GM10248 (cell line): Measurements from ENCODE around the gene PRR23A.
"Not testable (repeated sequence)": the region's sequence is repeated elsewhere in the genome, so short reads cannot be mapped to it uniquely, and the experiment has no call there.

Source experiments
- CTCF ChIA-PET: fragments of 300-600 bp; sonication (Branson Sonifier 250); formaldehyde crosslinking; extraction: SDS; loops from one replicate; lab custom pipeline; 2021; ENCODE audit warnings: antibody characterized with exemption; lab: Yijun Ruan, JAX
- POLR2A ChIA-PET: fragments of 350-650 bp; sonication (Branson Sonifier 250); formaldehyde crosslinking; extraction: SDS; loops from one replicate; lab custom pipeline; 2020; ENCODE audit warnings: antibody characterized with exemption; lab: Yijun Ruan, JAX
- DNase-seq: peaks from one replicate; pipeline ENCODE4 v3.0.0; 2012; ENCODE audit errors: extremely low spot score
- TF ChIP-seq, protein P1 (sequence below): IDR thresholded peaks from 2 replicates; pipeline ENCODE4 v1.5.1; 2012; ENCODE audit warnings: mild to moderate bottlenecking, low read depth; ENCODE audit errors: extremely low read depth, missing control alignments, control extremely low read depth

The PRR23A gene

DNA sequence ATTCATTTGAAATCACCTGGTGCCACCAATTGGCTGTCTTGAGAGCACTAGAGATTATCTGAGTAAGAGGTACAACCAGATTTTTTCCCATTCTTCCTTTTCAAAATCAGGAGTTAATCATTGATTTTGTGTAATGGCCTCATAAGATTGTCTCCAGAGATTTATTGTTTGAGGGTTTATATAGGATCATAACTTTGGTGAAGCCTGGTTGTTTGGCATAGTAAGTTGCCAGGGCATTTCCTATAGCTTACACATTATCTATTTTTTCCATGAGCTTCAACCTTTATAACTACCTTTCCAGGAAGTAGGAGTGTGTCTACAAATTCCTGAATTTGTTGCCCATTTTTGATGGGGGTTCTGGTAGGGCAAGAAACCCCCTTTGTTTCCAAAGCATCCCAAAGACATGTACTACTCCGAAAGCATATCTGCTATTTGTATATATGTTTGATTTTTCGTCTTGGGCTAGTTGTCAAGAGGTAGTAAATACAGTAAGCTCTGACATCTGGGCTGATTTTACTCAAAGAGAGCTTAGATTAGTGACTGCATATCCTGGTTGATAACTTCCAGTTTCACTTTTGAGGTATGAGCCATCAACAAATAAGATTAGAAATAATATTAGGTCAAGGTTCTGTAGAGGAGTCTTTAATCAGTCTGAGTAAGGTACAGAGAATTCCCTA lies 26.4 kb upstream of the PRR23A start:
- TF ChIP-seq, protein P1, sequence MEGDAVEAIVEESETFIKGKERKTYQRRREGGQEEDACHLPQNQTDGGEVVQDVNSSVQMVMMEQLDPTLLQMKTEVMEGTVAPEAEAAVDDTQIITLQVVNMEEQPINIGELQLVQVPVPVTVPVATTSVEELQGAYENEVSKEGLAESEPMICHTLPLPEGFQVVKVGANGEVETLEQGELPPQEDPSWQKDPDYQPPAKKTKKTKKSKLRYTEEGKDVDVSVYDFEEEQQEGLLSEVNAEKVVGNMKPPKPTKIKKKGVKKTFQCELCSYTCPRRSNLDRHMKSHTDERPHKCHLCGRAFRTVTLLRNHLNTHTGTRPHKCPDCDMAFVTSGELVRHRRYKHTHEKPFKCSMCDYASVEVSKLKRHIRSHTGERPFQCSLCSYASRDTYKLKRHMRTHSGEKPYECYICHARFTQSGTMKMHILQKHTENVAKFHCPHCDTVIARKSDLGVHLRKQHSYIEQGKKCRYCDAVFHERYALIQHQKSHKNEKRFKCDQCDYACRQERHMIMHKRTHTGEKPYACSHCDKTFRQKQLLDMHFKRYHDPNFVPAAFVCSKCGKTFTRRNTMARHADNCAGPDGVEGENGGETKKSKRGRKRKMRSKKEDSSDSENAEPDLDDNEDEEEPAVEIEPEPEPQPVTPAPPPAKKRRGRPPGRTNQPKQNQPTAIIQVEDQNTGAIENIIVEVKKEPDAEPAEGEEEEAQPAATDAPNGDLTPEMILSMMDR: no peak
- DNase-seq: no peak
- POLR2A ChIA-PET: no interaction called here
- CTCF ChIA-PET: interaction anchor here (0.9 to 2.2 kb wide), 3 partner anchors 16 to 20 kb away, joined by 3 to 8 read pairs (median 3); no protein-coding TSS in a partner anchor

DNA sequence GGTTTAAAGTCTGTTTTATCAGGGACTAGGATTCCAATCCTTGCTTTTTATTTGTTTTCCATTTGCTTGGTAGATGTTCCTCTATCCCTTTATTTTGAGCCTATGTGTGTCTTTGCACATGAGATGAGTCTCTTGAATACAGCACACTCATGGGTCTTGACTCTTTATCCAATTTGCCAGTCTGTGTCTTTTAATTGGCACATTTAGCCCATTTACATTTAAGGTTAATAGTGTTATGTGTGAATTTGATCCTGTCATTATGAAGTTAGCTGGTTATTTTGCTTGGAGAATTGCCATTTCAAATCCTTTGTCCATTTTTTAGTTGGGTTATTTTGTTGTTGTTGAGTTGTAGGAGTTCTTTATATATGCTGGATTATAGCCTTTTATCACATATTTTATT lies 24.5 kb upstream of the PRR23A start:
- CTCF ChIA-PET: interaction anchor here (2.2 kb wide), 1 partner anchor 16 kb away, joined by 8 read pairs; no protein-coding TSS in a partner anchor
- POLR2A ChIA-PET: not testable (repeated sequence)

DNA sequence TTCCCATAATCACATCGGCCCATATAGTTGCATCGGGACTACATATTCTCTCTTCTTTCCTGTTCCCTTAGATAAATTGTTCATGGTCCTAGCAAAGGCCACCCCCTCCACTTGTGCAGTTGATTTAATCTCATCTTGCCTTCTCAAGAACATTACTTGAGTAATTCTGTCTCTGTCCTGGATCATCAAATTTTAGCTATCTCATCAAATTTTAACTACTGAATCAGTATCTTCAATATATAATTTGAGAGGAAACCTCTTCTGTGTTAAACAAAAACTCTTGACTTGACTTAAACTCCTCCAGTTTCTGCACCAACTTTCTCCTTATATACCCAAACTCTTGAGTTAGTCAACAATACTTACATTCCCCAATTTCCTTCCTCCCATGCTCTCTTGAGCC lies 18.9 kb upstream of the PRR23A start:
- TF ChIP-seq, protein P1: no peak
- ChIA-PET POLR2A (no interaction called here), CTCF (no interaction called here)
- DNase-seq: no peak

More for the DNA sequence above, 24.5 kb upstream of the PRR23A start:
- DNase-seq: not testable (repeated sequence)

DNA sequence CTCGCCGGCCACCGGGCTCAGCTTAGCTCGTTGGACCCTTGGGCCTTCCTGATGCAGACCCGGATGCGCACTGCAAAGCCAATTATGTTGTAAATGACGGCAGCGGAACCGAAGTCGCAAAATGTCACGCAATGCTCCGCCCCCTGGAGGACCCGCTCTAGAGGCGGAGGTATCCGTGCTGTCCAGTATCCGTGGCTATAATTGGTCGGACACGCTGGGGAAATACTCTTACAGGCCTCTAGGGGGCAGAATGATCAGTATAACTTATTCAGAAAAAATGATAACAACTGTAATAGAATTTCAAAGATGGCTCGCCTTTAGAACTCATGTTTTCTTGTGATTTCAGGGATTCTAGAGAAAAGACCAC lies 14.8 kb upstream of the PRR23A start, which contains the start of gene PRR23B:
TSS of gene PRR23B (minus strand) at position 59 of the 367 bp plus-strand sequence. CDS start 265 bp downstream, outside the sequence.
- POLR2A ChIA-PET: no interaction called here
- TF ChIP-seq, protein P1: no peak
- CTCF ChIA-PET: no interaction called here
- no peak for DNase-seq

DNA sequence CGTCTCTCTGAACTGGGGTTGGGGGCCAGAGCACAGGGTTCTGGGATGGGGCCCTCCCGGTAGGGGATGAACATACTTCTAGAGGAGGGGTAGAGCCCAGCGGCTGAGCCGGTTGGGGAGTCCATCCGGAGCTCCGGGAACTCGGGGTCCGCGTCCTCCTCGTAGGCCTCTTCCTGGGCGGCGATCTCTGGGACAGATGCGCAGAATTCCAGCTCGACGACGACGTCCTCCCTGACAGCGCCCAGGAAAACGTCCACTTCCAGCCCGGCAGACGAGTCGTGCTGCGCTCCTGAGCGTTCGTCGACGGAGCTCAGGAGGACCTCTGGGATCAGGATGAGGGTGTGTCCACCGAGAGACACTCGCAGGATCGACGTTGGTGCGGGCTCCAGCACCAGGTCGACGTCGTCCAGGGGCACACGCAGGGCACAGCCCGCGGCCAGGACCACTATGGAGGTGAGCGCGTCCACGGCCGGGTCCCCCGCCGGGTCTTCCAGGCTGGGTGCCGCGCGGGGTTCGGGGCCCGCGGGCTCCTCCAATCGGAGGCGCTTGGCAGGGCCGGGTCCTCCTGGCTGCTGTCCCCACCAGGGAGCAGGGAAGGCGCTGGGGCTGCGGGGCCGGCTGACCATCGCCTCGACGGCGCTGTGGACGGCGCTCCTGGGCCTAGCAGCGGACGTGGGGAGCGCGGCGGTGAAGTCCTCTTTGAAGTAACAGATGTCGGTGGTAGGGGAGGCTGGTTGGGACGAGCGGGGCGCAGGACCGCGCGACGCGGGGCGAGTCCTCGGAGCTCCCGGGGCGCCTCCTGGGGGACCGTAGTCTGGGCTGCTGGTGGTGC lies 14.2 kb upstream of the PRR23A start:
- POLR2A ChIA-PET: no interaction called here
- CTCF ChIA-PET: no interaction called here
- TF ChIP-seq, protein P1: no peak
- no peak for DNase-seq

DNA sequence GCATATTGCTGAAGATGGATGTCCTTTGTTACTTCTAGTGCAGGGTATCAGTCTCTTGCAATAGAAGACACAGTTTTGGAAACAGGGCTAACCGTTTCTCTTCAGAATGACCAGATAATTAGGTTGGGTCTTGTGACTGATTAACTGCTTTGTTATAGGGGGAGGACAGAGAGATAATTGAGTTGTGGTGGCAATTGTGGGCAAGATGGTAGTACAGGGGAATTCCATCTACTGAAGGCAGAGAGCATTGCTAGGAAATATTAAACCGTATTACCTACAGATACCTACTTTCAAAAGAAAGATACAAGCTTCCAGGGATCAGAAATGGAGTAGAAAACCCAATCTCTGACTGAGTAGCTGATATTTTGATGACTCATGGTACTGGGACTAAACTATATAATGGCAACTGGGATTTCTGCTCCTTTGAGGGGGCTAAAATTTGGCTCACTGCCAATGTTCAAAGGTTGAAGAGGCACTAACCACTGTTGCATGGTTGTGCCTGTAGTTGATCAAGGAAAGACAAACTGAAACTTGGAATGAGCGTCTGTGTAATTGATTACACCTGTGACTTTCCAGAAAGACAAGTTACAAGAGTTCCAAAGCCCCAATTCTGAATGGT lies 10.5 kb upstream of the PRR23A start:
- ChIA-PET CTCF (interaction anchor here (1.5 kb wide), 1 partner anchor 10 kb away, joined by 3 read pairs; no protein-coding TSS in a partner anchor), POLR2A (no interaction called here)
- DNase-seq: no peak
- TF ChIP-seq, protein P1: no peak
